ENCODE measurements around the gene PPP4R4.

Gene PPP4R4

DNA sequence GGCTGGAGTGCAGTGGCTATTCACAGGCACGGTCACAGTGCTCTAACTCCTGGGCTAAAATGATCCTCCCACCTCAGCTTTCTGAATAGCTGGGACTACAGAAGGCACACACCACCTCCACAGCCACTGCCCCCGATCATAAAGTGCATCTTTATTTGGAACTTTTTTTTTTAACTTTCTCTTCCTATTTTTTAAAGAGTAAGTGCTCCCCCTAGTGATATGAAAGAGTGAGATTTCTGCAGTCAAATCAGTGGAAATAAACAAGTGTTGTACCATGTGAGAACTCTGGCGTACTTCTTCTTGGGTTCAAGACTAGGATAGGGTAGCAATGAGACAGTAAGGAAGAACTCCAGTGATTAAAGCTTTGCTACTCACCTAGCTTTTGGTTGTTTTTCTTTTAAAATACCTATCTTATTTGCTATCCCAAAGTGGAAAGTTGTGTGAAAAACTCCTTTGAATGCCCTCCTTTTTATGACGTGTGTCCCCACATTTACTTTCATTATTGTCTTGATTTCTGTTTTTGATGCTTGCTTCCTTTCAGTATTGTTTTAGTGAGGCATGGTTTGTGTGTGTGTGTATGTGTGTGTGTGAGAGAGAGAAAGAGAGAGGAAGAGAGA, 6.6 kb downstream of the PPP4R4 start:
- peak; percentile 13 for DNase-seq (ENCODE audit: low read depth)
- H3K4me3 ChIP-seq (ENCODE audit: low read depth, low read length): no peak overlapping the region
- TF ChIP-seq, protein P1, sequence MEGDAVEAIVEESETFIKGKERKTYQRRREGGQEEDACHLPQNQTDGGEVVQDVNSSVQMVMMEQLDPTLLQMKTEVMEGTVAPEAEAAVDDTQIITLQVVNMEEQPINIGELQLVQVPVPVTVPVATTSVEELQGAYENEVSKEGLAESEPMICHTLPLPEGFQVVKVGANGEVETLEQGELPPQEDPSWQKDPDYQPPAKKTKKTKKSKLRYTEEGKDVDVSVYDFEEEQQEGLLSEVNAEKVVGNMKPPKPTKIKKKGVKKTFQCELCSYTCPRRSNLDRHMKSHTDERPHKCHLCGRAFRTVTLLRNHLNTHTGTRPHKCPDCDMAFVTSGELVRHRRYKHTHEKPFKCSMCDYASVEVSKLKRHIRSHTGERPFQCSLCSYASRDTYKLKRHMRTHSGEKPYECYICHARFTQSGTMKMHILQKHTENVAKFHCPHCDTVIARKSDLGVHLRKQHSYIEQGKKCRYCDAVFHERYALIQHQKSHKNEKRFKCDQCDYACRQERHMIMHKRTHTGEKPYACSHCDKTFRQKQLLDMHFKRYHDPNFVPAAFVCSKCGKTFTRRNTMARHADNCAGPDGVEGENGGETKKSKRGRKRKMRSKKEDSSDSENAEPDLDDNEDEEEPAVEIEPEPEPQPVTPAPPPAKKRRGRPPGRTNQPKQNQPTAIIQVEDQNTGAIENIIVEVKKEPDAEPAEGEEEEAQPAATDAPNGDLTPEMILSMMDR (IDR thresholded peaks at IDR 0.05; ENCODE audit: low read depth, low read length, missing control alignments): peak; percentile 52
- in situ Hi-C loops (cut with HindIII; ENCODE audit: low sequenced_read_pairs): no loop called here

DNA sequence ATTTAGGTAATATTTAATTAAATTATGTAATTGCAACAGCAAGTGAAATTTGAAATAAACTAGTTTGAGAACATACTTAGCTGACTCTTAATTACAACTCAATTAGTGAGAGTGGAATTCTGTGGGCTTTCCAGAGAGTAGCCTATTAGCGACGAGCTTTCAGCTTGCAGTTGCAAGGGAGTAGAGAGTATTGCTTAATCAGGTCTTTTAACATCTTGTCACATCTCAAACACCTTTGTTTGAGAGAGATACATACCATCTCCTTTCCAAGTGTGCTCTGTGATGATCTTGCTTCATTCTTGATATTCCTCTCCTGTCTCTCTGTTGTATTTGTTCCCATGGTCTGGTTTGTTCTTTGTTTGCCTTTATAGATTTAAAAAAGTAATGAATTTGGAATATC, 7.7 kb downstream of the PPP4R4 start:
- in situ Hi-C loops (cut with HindIII; ENCODE audit: low sequenced_read_pairs): no loop called here
- no peak overlapping the region for H3K4me3 ChIP-seq (ENCODE audit: low read depth, low read length)
- TF ChIP-seq, protein P1 (IDR thresholded peaks at IDR 0.05; ENCODE audit: low read depth, low read length, missing control alignments): no peak
- DNase-seq (ENCODE audit: low read depth): no peak

DNA sequence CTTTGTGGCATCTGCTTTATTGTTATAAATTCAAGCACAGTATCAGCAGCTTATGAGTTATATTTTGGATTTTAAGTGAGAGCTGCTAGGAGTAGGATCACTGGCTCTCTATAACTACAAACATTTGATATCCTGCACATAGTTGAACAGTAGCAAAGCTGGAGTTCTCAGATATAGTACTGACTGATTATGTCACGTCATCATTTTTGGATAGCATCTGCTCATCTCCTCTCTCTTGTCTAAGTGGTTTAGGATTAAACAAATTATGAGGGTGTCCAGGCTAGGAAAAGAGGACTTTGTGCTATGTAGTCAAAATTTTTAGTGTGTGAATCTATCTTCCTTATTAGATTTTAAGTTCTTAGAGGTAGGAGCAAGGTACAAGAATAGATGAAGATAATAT, 18.4 kb downstream of the PPP4R4 start:
- no peak overlapping the region for H3K4me3 ChIP-seq (ENCODE audit: low read depth, low read length)
- no peak for DNase-seq (ENCODE audit: low read depth)
- TF ChIP-seq, protein P1 (IDR thresholded peaks at IDR 0.05; ENCODE audit: low read depth, low read length, missing control alignments): no peak
- in situ Hi-C loops (cut with HindIII; ENCODE audit: low sequenced_read_pairs): no loop called here

DNA sequence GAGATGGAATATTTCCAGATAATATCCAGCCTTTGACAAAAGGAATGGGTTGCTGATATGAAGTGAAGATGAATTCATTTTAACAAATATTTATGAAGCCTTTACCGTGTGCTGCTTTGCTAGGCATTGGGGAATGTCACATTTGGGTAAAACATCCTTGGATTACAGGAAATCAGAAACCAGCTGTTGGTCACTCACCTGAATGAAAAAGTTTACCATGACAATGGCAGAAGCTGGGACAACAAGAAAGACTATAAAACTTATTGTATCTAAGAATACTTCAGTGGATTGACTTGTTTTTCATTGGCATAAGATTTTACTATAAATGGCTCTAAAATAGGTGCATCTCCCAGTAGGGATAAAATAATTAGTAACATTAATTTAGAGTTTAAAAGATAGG, 19.7 kb downstream of the PPP4R4 start:
- DNase-seq (ENCODE audit: low read depth): no peak
- H3K4me3 ChIP-seq (ENCODE audit: low read depth, low read length): no peak overlapping the region
- in situ Hi-C loops (cut with HindIII; ENCODE audit: low sequenced_read_pairs): no loop called here
- TF ChIP-seq, protein P1 (IDR thresholded peaks at IDR 0.05; ENCODE audit: low read depth, low read length, missing control alignments): no peak

DNA sequence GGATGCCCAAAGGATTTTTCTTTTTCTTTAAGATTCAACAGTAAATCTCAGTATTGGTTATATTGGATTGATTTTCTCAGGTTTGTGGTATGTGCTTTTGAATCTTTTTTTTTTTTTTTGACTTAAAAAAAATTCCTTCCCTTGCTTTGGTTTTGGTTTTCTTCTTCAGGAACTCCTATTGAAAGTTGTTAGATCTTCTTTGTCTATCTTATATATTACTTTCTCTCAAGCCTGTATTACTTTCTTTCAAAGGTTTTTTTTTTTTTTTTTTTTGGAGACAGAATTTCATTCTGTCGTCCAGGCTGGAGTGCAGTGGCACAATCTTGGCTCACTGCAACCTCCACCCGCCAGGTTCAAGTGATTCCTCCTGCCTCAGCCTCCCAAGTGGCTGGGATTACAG, 21.9 kb downstream of the PPP4R4 start:
- in situ Hi-C loops (cut with HindIII; ENCODE audit: low sequenced_read_pairs): no loop called here
- TF ChIP-seq, protein P1 (IDR thresholded peaks at IDR 0.05; ENCODE audit: low read depth, low read length, missing control alignments): no peak
- no peak for DNase-seq (ENCODE audit: low read depth)
- no peak overlapping the region for H3K4me3 ChIP-seq (ENCODE audit: low read depth, low read length)

DNA sequence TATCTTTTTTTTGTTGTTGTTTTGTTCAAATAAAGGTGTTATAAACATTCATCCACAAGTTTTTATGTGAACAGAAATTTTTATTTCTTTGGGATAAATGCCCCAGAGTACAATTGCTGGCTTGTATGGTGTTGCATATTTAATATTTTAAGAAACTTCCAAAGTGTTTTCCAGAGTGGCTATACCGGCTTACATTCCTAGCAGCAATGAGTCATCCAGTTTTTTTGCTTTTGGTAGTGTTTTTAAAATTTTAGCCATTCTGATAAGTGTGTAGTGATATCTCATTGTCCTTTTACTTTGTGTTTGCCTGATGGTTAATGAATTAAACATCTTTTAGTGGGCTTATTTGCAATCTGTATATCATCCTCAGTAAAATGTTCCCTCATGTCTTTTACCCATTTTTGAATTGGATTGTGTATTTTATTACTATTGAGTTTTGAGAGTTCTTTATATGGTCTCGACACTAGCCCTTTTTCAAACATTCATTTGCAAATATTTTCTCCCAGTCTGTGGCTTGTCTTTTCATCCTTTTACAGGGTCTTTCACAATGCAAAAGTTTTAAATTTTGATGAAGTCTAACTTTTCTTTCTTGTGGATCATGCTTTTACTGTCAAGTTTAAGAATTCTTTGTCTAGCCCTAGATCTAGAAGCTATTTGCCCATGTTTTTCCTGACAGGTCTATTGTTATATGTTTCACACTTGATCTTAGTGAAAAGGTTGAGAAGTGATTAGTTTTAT, 29.5 kb downstream of the PPP4R4 start:
- no peak overlapping the region for H3K4me3 ChIP-seq (ENCODE audit: low read depth, low read length)
- DNase-seq (ENCODE audit: low read depth): no peak
- TF ChIP-seq, protein P1 (IDR thresholded peaks at IDR 0.05; ENCODE audit: low read depth, low read length, missing control alignments): no peak
- in situ Hi-C loops (cut with HindIII; ENCODE audit: low sequenced_read_pairs): no loop called here
